Activated naive CD4-positive, alpha-beta T cell treated with anti-CD3 and anti-CD28 coated beads for 36 hours (primary cell): ENCODE data around the gene MYL12A. TPM values are rescaled to one million over a fixed set of nuclear protein-coding genes. Genes with fewer than 3 reads are reported as not detected.

Experiments
- CTCF ChIA-PET: fragments of 350-600 bp; sonication (Branson Sonifier 250); formaldehyde crosslinking; loops from one replicate; lab custom pipeline; 2021; ENCODE audit warnings: antibody characterized with exemption; lab: Charles Lee
- DNase-seq: peaks from one replicate; pipeline ENCODE4 v3.0.0-alpha.2; 2020
- H3K27ac Mint-ChIP-seq: one replicate; pipeline ENCODE4 v1.8.0; 2021; ENCODE audit warnings: mild to moderate bottlenecking, mixed read lengths
- H3K27me3 Mint-ChIP-seq: one replicate; pipeline ENCODE4 v1.8.0; 2021; ENCODE audit warnings: low read depth, mixed read lengths
- H3K36me3 Mint-ChIP-seq: one replicate; pipeline ENCODE4 v1.8.0; 2021; ENCODE audit warnings: low read depth, mixed read lengths
- H3K4me1 Mint-ChIP-seq: one replicate; pipeline ENCODE4 v1.8.0; 2021; ENCODE audit warnings: low read depth, mixed read lengths
- H3K4me3 Mint-ChIP-seq: one replicate; pipeline ENCODE4 v1.8.0; 2021; ENCODE audit warnings: mild to moderate bottlenecking, moderate library complexity, mixed read lengths
- H3K9me3 Mint-ChIP-seq: one replicate; pipeline ENCODE4 v1.8.0; 2021; ENCODE audit warnings: mixed read lengths
- intact Hi-C: fragments of 100-400 bp; cut with micrococcal nuclease; formaldehyde crosslinking; loops from one replicate; pipeline ENCODE4 v1.15.1; 2023
- total RNA-seq, 2 experiments: library from RNA; stranded (reverse); gene quantifications; one replicate each; pipeline ENCODE4 v1.2.3, GENCODE V29; 2021

Gene MYL12A
- total RNA-seq, 2 experiments from 2014 or later, result 328 to 335 TPM

- Mint-ChIP-seq H3K4me1 (peaks cover 3% of the 10 kb centered on the region), H3K27ac (peak overlapping the region; percentile 79), H3K27me3 (peaks cover 11% of the 10 kb centered on the region), H3K9me3 (peaks cover 1% of the 10 kb centered on the region), H3K4me3 (peak overlapping the region; percentile 93), H3K36me3 (no peaks in the 10 kb centered on the region)
- CTCF ChIA-PET, result interaction anchor here (0.6 to 3.8 kb wide), 43 partner anchors 8 to 471 kb away, joined by 3 to 49 read pairs (median 4); no protein-coding TSS in a partner anchor
- peak; percentile 98 for DNase-seq
- intact Hi-C loops, result loop anchor here (1.0 to 5.0 kb wide), 7 partner anchors 36 to 700 kb away; no protein-coding TSS in a partner anchor
These were observed 49.7 kb downstream of the MYL12A start for GRCh38 chr18:3297025-3297984.

- Mint-ChIP-seq H3K9me3 (no peaks in the 10 kb centered on the region), H3K36me3 (no peaks in the 10 kb centered on the region), H3K27me3 (peaks cover 20% of the 10 kb centered on the region), H3K4me1 (peaks cover 14% of the 10 kb centered on the region), H3K27ac (no peak overlapping the region), H3K4me3 (no peak overlapping the region)
- CTCF ChIA-PET, result no interaction called here
- intact Hi-C loops, result loop anchor here (1.0 kb wide), 3 partner anchors 75 to 289 kb away; no protein-coding TSS in a partner anchor
- no peak for DNase-seq
These were observed 57.2 kb downstream of the MYL12A start for GRCh38 chr18:3304832-3305231.

GRCh38 chr18:3305354-3305762, 57.8 kb downstream of the MYL12A start:
- Mint-ChIP-seq H3K4me3 (no peak overlapping the region), H3K27ac (peak overlapping the region; percentile 37), H3K27me3 (peaks cover 16% of the 10 kb centered on the region), H3K9me3 (no peaks in the 10 kb centered on the region), H3K4me1 (peaks cover 14% of the 10 kb centered on the region), H3K36me3 (no peaks in the 10 kb centered on the region)
- peak; percentile 66 for DNase-seq
- CTCF ChIA-PET, result no interaction called here
- intact Hi-C loops, result loop anchor here (1.0 kb wide), 3 partner anchors 75 to 289 kb away; no protein-coding TSS in a partner anchor

Other genes with a start within 250 kb of the MYL12A start
- gene LPIN2, start 234.7 kb upstream of the MYL12A start, total RNA-seq, result 10 to 100 TPM; 62.4 to 65.7 TPM
- gene MYOM1, start 27.8 kb upstream of the MYL12A start, total RNA-seq, result under 1 TPM; 0.40 to 0.41 TPM
- 100 to 1,000 TPM; 288 to 293 TPM for gene MYL12B, start 14.3 kb downstream of the MYL12A start, total RNA-seq
- gene TGIF1, start 202.4 kb downstream of the MYL12A start, total RNA-seq, result 10 to 100 TPM; 23.7 to 24.1 TPM